ENCODE data around the gene CRYBA2.

Gene CRYBA2

GRCh38 chr2:218995972-218996711 is 2.9 kb upstream of the CRYBA2 start:
- H3K27me3 Mint-ChIP-seq, result peaks cover 87% of the 10 kb centered on the region
- H3K9me3 Mint-ChIP-seq, result no peaks in the 10 kb centered on the region
- H3K27ac Mint-ChIP-seq, result no peak overlapping the region
- peak overlapping the region; percentile 21 for H3K4me3 Mint-ChIP-seq
- no peaks in the 10 kb centered on the region for H3K4me1 Mint-ChIP-seq
- H3K36me3 Mint-ChIP-seq, result no peaks in the 10 kb centered on the region
- peak; percentile 52 for ATAC-seq

DNA sequence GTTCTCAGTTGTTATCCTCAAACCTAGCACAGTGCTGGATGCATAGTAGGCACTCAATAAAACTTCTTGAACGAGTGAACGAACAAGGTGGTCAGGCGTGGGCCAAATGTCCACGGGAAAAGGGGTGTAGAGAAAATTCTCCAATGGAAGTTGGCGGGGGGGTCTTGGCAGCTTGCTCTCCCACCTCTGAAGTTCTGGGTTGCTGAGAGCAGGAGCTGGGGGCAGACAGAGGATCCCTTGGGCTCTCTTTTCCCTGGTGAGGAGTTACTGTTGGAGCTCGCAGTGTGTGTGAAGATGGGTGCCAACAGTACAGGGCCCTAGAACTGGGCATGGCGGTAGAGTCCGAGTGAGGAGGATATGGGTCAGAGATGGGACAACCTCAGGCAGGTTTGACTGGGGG is 2.3 kb upstream of the CRYBA2 start:
- Mint-ChIP-seq H3K36me3 (no peaks in the 10 kb centered on the region), H3K27ac (no peak overlapping the region), H3K27me3 (peaks cover 91% of the 10 kb centered on the region), H3K9me3 (no peaks in the 10 kb centered on the region), H3K4me3 (no peak overlapping the region), H3K4me1 (no peaks in the 10 kb centered on the region)
- ATAC-seq, result no peak

GRCh38 chr2:218992703-218993344 is 398 bp downstream of the CRYBA2 start:
- no peaks in the 10 kb centered on the region for H3K36me3 Mint-ChIP-seq
- no peak overlapping the region for H3K4me3 Mint-ChIP-seq
- ATAC-seq, result no peak
- H3K9me3 Mint-ChIP-seq, result no peaks in the 10 kb centered on the region
- no peaks in the 10 kb centered on the region for H3K4me1 Mint-ChIP-seq
- H3K27ac Mint-ChIP-seq, result no peak overlapping the region
- H3K27me3 Mint-ChIP-seq, result peaks cover 92% of the 10 kb centered on the region

GRCh38 chr2:218992196-218992595 is 1.0 kb downstream of the CRYBA2 start:
- H3K27ac Mint-ChIP-seq, result no peak overlapping the region
- no peak overlapping the region for H3K4me3 Mint-ChIP-seq
- H3K4me1 Mint-ChIP-seq, result no peaks in the 10 kb centered on the region
- no peaks in the 10 kb centered on the region for H3K36me3 Mint-ChIP-seq
- peaks cover 92% of the 10 kb centered on the region for H3K27me3 Mint-ChIP-seq
- no peaks in the 10 kb centered on the region for H3K9me3 Mint-ChIP-seq
- no peak for ATAC-seq

GRCh38 chr2:218991674-218992168 is 1.5 kb downstream of the CRYBA2 start:
- ATAC-seq, result no peak
- Mint-ChIP-seq H3K9me3 (no peaks in the 10 kb centered on the region), H3K27ac (no peak overlapping the region), H3K4me3 (no peak overlapping the region), H3K27me3 (peaks cover 92% of the 10 kb centered on the region), H3K4me1 (no peaks in the 10 kb centered on the region), H3K36me3 (no peaks in the 10 kb centered on the region)

DNA sequence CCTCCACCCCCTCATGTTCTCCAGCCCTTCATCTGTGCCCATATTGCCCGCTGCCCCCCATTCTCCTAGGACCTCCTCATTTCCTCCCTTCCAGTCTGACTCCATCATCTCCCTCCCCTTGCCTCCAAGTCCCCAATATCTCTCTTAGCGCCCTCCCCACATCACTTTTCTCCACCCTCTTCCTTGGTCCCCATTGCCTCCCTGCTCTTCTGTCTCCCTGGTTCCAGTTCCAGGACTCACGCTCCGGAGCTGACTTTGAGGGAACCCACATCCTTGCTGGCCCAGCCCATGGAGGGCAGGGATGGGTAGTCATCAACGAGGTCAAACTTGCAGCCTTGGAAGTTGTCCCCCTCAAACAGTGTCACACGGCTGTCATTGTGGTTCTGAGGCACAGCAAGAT is 2.6 kb downstream of the CRYBA2 start:
- no peak for ATAC-seq
- Mint-ChIP-seq H3K9me3 (no peaks in the 10 kb centered on the region), H3K27ac (no peak overlapping the region), H3K4me1 (peaks cover 6% of the 10 kb centered on the region), H3K4me3 (no peak overlapping the region), H3K36me3 (no peaks in the 10 kb centered on the region), H3K27me3 (peaks cover 92% of the 10 kb centered on the region)

- ATAC-seq, result no peak
- Mint-ChIP-seq H3K36me3 (no peaks in the 10 kb centered on the region), H3K27ac (no peak overlapping the region), H3K9me3 (no peaks in the 10 kb centered on the region), H3K4me1 (peaks cover 8% of the 10 kb centered on the region), H3K27me3 (peaks cover 92% of the 10 kb centered on the region), H3K4me3 (no peak overlapping the region)
Observed at GRCh38 chr2:218990052-218990451, 3.2 kb downstream of the CRYBA2 start.

- Mint-ChIP-seq H3K27me3 (peaks cover 93% of the 10 kb centered on the region), H3K27ac (no peak overlapping the region), H3K4me3 (no peak overlapping the region), H3K9me3 (no peaks in the 10 kb centered on the region), H3K36me3 (no peaks in the 10 kb centered on the region), H3K4me1 (peaks cover 14% of the 10 kb centered on the region)
- no peak for ATAC-seq
Observed at GRCh38 chr2:218988650-218989049, 4.6 kb downstream of the CRYBA2 start.

- H3K4me3 Mint-ChIP-seq, result no peak overlapping the region
- no peak overlapping the region for H3K27ac Mint-ChIP-seq
- no peaks in the 10 kb centered on the region for H3K9me3 Mint-ChIP-seq
- H3K4me1 Mint-ChIP-seq, result peaks cover 14% of the 10 kb centered on the region
- H3K36me3 Mint-ChIP-seq, result no peaks in the 10 kb centered on the region
- no peak for ATAC-seq
- peaks cover 95% of the 10 kb centered on the region for H3K27me3 Mint-ChIP-seq
Observed at GRCh38 chr2:218988164-218988563, 5.1 kb downstream of the CRYBA2 start.

- H3K9me3 Mint-ChIP-seq, result no peaks in the 10 kb centered on the region
- no peak overlapping the region for H3K27ac Mint-ChIP-seq
- H3K4me3 Mint-ChIP-seq, result peak overlapping the region; percentile 11
- H3K4me1 Mint-ChIP-seq, result peaks cover 17% of the 10 kb centered on the region
- peaks cover 97% of the 10 kb centered on the region for H3K27me3 Mint-ChIP-seq
- H3K36me3 Mint-ChIP-seq, result no peaks in the 10 kb centered on the region
- no peak for ATAC-seq
Observed at GRCh38 chr2:218986148-218986761, 7.0 kb downstream of the CRYBA2 start.

DNA sequence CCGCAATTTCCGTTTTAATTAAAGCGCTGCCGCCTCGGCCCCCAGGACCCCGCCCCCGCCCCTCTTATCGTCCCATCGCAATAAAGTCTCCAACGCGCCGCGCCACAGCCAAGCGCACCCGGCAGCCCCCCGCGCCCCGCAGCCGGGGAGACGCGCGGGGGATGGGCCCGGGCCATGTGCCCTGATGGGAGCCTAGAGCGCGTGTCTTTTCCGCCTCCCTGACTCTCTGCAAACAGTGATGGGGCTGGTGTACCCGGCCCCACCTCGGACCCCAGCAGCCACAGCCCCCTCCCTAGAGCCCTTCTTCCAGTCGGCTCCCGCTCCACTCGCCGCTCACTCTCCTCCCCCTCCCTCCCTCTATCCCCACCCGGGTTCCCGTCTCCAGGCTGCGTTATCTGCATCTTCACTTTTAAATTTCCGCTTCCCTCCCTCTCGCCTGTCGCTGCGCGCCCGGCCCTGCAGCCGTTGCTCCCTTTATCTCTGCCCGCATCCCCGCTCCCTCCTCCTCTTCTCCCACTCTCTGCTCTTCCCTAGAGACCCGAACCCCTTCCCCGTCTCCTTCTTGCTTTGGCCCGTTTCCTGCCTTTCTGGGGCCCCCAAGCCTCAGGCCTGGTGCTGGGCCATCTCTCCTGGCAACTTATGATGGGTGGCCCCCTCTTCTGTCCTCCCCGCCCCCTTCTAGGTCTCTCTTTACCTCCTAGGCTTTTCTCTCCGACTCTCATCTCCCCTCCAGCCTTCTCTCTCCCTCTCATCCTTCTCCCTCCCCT is 7.7 kb downstream of the CRYBA2 start:
- Mint-ChIP-seq H3K27me3 (peaks cover 97% of the 10 kb centered on the region), H3K27ac (no peak overlapping the region), H3K9me3 (no peaks in the 10 kb centered on the region), H3K4me3 (peak overlapping the region; percentile 11), H3K4me1 (peaks cover 23% of the 10 kb centered on the region), H3K36me3 (no peaks in the 10 kb centered on the region)
- peak; percentile 9 for ATAC-seq

GRCh38 chr2:218985021-218985324 is 8.2 kb downstream of the CRYBA2 start, which contains the start of gene FEV:
Gene FEV, minus strand, starts transcription at chr2:218985184. Its CDS starts 109 bp downstream, at chr2:218985075.
- no peaks in the 10 kb centered on the region for H3K9me3 Mint-ChIP-seq
- no peaks in the 10 kb centered on the region for H3K36me3 Mint-ChIP-seq
- H3K27me3 Mint-ChIP-seq, result peaks cover 97% of the 10 kb centered on the region
- ATAC-seq, result no peak
- H3K27ac Mint-ChIP-seq, result no peak within 1 kb of the TSS
- H3K4me3 Mint-ChIP-seq, result peak within 1 kb of the TSS; percentile 12
- peaks cover 28% of the 10 kb centered on the region for H3K4me1 Mint-ChIP-seq

GRCh38 chr2:218984239-218985020 is 8.8 kb downstream of the CRYBA2 start:
- H3K36me3 Mint-ChIP-seq, result no peaks in the 10 kb centered on the region
- ATAC-seq, result no peak
- peak overlapping the region; percentile 12 for H3K4me3 Mint-ChIP-seq
- H3K27ac Mint-ChIP-seq, result no peak overlapping the region
- H3K4me1 Mint-ChIP-seq, result peaks cover 33% of the 10 kb centered on the region
- H3K9me3 Mint-ChIP-seq, result no peaks in the 10 kb centered on the region
- H3K27me3 Mint-ChIP-seq, result peaks cover 97% of the 10 kb centered on the region

GRCh38 chr2:218983934-218984238 is 9.3 kb downstream of the CRYBA2 start:
- Mint-ChIP-seq H3K27me3 (peaks cover 97% of the 10 kb centered on the region), H3K4me3 (no peak overlapping the region), H3K9me3 (no peaks in the 10 kb centered on the region), H3K4me1 (peaks cover 34% of the 10 kb centered on the region), H3K36me3 (no peaks in the 10 kb centered on the region), H3K27ac (no peak overlapping the region)
- no peak for ATAC-seq
